OCI-M2 (cell line): ENCODE data around the gene FAM53A.
"Not testable (repeated sequence)": the region's sequence is repeated elsewhere in the genome, so short reads cannot be mapped to it uniquely, and the experiment has no call there.

Source experiments
- DNase-seq: peaks from one replicate; lab custom pipeline; 2025; ENCODE audit not compliant: unreplicated experiment; lab: John Stamatoyannopoulos, UW

Gene FAM53A

DNA sequence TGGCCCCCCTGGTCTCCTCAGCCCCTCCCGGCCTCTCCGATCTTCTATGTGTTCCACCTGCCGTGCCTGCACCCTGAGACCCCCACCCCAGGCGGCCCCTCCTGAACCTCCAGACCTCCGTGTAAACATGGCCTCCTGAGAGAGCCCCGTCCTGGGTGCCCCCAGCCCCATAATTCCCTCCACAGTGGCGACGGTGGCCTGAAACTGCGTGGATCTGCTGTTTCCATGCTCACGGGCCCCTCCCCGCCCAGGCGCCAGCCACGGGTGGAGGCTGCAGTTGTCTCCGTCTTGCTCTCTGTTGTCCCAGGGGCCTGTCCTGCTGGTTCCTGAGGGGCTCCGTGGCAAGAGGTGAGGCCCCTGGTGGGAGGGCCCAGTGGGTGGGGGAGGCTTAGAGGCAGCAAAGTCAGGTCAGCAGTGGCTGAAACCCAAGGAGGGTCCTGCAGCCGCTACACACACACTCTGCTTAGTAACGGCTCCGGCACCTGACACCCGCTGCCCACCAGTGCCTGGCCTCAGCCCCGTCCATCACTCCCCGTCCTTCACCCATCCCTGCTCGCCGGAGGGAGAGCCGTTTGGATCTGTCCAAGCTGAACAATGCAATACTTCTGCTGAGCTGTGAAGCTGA lies 75.8 kb downstream of the FAM53A start:
- DNase-seq: no peak

- not testable (repeated sequence) for DNase-seq
These were observed 76.5 kb downstream of the FAM53A start for GRCh38 chr4:1607436-1608195.

GRCh38 chr4:1604706-1605205 lies 79.4 kb downstream of the FAM53A start:
- DNase-seq: no peak

- no peak for DNase-seq
These were observed 79.9 kb downstream of the FAM53A start for GRCh38 chr4:1604181-1604705.

DNA sequence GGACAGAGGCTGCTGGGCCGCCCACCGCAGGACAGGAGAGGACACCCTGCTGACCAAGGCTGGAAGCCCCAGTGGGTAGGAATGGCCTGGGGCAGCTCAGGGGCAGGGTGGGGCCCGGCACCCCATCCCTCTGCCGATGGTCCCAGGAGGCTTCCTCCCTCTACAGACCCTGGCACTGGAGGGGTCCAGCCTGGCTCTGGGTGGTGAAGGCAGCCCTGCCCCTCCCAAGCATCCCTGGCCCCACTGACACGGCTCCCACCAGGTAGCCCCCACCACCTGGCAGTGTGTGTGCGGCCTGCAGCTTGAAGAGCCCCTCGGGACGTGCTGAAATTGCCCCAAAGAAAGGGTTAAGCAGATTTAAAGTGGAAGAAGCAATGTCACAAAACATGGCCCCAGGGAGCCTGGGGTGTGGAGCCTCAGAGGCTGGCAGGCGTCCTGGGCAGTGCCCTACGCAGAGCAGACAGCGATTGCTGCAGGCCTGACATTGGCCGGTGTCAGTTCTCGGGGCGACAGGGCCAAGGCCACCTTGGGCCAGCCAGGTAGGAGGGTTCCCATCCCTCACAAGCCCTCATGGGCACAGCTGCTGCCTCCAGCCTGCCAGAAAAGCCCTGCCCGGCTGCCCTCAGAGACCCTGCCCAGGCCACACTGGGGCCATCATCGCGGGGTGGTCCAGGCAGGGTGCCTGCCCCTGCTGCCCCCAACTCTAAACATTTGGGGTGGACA lies 80.5 kb downstream of the FAM53A start:
- no peak for DNase-seq

DNA sequence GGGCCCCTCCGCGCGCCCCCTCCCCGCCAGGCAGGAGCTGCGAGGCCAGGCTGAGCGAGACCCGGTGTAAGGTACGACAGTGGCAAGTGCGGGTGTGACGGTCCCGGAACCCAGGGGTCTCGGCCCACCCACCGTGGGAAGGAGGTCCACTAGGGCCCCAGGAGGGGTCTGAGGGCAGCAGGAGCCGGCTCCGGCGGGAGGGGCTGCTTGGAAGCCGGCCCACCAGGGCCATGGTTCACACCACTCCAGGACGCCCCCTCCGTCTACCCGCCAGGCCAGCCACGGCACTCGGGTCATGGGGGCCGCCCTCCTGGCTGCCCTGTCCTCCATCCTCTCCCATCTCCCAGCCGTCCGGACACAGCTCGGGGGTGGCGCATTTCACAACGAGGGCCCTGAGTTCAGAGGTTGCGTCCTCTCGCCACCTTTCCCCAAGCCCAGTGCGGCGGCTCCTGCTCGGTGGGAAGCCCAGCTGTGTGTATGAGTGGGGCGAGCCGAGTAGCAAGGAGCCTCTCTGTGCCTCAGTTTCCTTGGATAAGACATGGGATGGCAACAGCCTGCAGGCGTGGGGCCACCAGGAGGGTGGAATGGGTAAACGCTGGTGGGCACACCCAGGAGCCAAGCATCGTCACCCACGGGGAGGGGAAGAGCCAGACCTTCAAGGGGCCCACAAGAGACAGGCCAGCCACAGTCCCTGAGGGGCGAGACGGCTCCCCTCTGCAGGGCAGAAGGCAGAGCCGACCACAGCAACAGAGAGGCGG lies 81.3 kb downstream of the FAM53A start:
- no peak for DNase-seq

DNA sequence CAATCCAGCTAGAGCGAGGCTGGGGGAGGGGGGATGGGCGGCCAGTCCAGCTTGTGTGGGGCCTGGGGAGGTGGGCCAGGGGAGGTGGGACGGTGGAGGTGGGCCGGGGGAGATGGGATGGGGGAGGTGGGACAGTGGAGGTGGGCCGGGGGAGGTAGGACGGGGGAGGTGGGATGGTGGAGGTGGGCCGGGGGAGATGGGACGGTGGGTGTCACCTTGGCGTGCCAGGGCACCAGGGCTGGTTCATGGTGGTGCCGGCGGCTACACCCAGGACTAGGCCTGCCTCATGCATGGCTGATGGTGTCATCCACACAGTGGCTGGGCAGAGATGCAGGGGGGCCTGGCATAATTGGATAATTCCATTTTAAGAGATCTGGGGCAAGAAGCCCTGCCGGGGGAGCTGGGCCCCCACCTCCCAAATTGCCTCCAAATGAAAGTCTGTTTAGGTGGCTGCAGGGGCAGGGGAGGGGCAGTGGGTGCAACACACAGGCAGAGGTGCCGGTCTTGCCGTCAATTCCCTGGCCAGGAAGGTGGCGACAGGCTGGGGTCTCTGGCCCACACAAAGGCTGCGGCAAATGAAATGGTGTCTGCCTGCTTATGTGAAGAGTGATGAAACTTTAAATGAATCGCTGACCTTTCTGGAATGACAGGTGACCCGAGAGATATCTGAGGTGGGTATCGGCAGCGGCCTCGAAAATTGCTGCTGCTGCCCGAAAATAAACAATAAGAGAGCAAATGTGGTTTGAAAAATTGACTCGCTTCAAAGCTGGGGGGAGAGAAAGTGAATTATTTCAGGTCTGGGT lies 82.1 kb downstream of the FAM53A start:
- DNase-seq: no peak

DNA sequence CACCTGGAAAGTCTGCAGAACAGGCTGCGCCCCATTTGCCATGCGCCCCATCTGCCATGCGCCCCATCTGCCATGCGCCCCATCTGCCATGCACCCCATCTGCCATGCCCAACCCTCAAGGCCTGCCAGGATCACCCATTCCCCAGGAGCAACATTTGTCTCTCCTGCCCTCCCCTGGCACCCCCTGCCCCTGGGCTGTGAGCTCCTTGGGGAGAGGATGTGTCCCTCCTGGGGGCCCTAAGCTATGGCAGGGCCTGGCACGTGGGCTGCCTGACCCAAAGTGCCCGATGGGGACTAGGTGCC lies 82.6 kb downstream of the FAM53A start:
- DNase-seq: no peak

DNA sequence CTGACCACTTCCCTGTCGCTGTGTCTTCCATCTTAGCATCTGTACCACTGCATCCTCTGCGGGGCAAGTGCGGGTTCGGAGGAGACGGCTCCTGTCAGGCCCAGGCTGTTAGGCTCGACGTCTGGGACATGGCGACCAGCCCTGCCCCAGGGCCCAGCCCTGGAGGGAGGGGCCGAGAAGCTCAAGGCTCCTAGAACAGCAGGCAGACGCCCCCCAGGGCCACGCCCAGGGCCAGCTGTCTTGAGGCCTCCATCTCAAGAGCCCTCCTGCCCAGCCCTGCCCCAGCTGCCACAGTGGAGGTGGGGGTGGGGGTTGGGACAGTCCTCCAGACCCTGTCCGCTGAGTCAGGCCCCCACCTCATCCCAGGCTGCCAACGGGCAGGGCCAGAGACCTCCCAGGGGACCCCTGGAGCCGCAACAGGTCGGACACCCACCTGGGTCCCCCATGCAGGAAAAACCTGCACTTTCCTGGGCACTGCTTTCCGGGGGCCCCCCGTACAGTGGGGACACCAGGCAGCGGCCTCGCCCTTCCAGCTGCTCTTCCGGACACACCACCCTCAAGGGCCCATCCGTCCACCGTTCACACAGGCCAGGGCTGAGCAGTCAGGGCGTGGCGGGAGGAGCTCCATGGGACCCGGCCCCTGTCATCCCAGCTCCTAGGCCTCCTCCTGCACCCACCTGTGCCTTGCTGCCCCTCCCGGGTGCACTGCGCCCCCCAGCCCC lies 83.1 kb downstream of the FAM53A start:
- no peak for DNase-seq

- no peak for DNase-seq
These were observed 83.8 kb downstream of the FAM53A start for GRCh38 chr4:1600211-1600780.

DNA sequence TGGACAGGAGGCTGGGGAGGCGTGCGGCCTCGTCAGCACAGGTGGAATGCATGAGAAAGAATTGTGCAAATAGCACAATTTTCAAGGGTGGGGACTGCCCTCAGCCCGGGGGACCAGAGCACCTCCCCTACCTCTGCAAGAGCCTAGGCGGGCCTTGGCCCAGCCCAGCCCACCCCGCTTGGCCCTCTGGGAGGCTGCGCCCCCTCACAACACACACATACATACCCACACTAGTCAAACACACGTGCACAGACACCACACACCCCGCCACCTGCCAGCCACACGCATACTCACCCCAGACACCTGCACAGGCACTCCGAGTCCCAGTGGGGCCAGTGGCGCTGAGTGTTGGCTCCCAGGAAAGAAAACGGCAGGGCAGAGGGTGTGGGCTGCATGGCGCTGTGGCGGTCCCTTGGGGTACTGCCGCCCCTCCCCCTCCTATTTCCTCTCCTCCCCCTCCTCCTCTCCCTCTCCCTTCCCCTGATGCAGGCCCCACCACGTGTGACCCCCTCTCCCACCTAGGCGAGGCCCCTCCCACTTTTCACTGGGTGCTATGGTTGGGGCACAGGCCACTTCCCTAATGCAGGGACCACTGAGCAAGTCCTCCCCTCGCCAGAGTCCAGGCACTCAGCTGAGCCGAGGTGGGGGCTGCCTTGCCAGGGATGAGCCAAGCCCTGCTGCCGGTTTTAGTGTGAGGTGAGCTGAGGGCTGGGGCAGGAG lies 84.5 kb downstream of the FAM53A start:
- DNase-seq: no peak

- DNase-seq: no peak
These were observed 85.1 kb downstream of the FAM53A start for GRCh38 chr4:1599026-1599481.

DNA sequence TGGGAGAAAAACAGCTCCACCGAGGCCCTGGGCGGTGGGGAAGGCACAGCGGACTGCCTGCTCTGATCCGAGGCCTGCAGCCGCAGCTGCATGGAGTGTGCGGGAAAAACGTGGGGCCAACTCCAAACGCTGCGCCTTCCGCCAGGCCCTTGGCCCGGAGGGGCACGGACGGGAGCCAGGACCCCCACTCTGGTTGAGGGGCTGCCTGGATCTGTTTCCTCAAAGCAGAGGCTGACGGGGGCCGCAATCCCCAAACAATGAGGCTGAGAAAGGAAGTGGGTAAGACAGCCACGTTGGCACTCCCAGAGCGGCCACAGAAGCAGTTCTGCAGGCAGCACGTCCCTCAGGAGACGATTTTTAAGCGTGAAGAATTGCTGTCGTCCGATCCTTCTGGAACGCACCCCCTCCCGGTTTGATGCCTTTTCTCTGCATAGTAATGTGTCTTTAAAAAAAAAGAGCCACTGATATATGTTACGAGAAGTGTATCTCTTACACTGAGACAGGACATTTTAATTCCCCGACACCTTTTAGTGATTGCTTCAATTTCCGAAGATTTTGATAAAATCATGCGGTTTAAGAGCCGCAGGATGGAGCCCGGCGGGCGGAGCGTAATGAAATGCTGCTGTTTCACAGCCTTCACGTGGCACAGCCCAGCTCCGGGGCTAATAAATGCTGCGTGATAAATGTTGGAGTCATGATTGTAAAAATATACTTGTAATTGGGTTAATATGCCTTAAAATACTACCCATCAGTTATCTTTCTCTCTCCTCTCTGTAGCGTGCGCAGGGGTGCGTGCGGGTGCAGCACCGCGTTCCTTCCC lies 85.7 kb downstream of the FAM53A start:
- no peak for DNase-seq

GRCh38 chr4:1597021-1597931 lies 86.8 kb downstream of the FAM53A start:
- DNase-seq: no peak

DNA sequence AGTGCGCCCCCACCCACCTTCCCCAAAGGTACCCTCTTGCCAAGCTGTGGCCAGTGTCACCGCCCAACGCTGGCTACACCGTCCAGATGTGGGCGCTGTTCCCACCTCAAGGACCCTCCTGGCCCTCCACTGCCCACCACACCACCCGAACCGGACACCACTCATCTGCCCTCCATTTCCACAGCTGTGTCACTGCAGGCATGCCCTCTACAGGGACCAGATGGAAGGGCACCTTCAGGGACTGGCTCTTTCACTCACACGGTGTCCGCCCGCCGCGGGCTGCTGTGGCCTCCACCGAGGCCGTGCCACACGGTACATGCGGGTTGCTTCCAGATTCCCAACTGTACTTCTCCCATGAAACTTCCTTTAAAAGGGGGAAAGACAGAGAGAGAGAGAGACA lies 87.7 kb downstream of the FAM53A start:
- DNase-seq: no peak

DNA sequence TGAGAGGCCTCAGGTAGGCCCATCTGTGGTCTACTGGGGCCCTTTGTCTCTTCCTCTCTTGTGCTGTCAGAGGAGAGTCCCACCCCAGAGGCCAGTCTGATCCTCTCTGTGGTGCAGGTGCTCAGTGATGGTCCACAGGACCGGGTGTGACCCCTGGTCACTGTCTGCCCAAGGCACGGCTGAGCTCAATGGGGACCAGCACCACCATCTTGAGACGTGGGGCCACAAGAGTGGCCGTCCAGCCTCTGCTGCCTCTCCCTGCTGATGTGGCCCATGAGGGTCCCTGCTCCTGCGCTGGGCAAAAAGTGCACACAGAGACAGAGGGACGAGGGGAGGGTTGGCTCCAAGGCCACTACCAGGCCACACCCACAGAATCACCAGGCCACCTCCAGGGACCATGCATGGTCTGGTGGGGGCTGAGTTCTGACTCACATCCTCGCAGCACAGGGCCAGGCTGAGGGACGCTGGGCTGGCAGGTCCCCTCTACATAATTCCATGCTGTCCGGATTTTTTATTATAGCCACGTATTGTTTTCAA lies 88.3 kb downstream of the FAM53A start:
- no peak for DNase-seq
